ENCODE data around the gene GRIK4. TPM values are rescaled to one million over a fixed set of nuclear protein-coding genes. Genes with fewer than 3 reads are reported as not detected.

GRIK4 gene
- total and polyA plus RNA-seq, 2 donors (not counting 1 experiment from before 2014, with no cell fraction given): 0.12 to 0.27 TPM

DNA sequence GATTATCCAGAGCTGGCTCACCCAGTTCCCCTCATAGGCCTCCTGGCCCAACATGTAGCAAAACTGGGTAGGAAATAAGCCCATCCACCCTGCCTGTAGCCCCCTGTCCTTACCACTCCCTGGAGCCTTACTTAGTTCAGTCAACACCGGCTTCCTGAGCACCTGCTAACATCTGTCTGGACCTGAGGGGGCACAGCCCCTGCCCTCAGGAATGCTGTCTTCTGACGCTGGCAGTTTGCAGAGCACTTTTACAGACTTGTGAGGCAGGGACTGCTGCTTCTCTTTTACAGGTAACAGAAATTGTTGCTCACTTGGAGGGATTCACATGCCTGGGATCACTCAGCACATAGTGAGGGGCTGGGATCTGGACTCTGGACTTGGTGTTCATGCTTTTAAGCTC is 360.4 kb downstream of the GRIK4 start:
- Mint-ChIP-seq H3K27ac (no peak overlapping the region), H3K4me3 (no peak overlapping the region), H3K4me1 (peaks cover 5% of the 10 kb centered on the region), H3K27me3 (peaks cover 49% of the 10 kb centered on the region), H3K9me3 (ENCODE audit: insufficient read depth) (peaks cover 2% of the 10 kb centered on the region)
- no peaks in the 10 kb centered on the region for H3K79me2 ChIP-seq (ENCODE audit: control insufficient read depth, insufficient read depth, low read length)
- H3K27me3 ChIP-seq (replicated peaks in 1 of 4; ENCODE audit: control extremely low read depth in 1 of 4, control insufficient read depth in 3 of 4, insufficient read depth in 4 of 4, low read length in 3 of 4): peaks cover 0 to 3% (median 0%) of the 10 kb centered on the region in 4 experiments
- ATAC-seq (ENCODE audit: low read depth) (no peak), DNase-seq (no peak)
- no peak for TF ChIP-seq CTCF (IDR thresholded peaks at IDR 0.05)
- TF ChIP-seq EZH2 (IDR thresholded peaks at IDR 0.05; ENCODE audit: borderline replicate concordance, insufficient read depth, low read depth, low read length, poor library complexity, severe bottlenecking): no peak
- WGBS (ENCODE audit: insufficient coverage): 72% methylated on average over 2 of the region's 2 CpGs
- peaks cover 0 to 6% (median 0%) of the 10 kb centered on the region in 3 donors for H3K9me3 ChIP-seq (ENCODE audit: control extremely low read depth in 1 of 3, control insufficient read depth in 2 of 3, insufficient read depth in 1 of 3, low read length in 2 of 3)
- H4K20me1 ChIP-seq (ENCODE audit: control insufficient read depth, insufficient read depth, low read length, poor library complexity, severe bottlenecking): no peaks in the 10 kb centered on the region
- H3K36me3 ChIP-seq (replicated peaks in 1 of 2; ENCODE audit: control extremely low read depth in 1 of 2, control insufficient read depth in 1 of 2, extremely low read depth in 1 of 2, insufficient read depth in 2 of 2, low read length in 1 of 2): no peaks in the 10 kb centered on the region
- POLR2A ChIA-PET: no interaction called here
- no peak overlapping the region for H3K4me3 ChIP-seq (ENCODE audit: control extremely low read depth in 1 of 5, extremely low read depth in 1 of 5, insufficient read depth in 1 of 5, low read depth in 2 of 5, low read length in 4 of 5)
- no peak overlapping the region for H3K9ac ChIP-seq (ENCODE audit: low read length)
- CTCF ChIA-PET: no interaction called here
- H2AFZ ChIP-seq (ENCODE audit: insufficient read depth, low read depth, low read length, poor library complexity, severe bottlenecking): no peak overlapping the region
- intact Hi-C loops (cut with micrococcal nuclease): no loop called here
- no peak overlapping the region for H3K4me2 ChIP-seq (replicated peaks; ENCODE audit: low read depth, low read length, poor library complexity, severe bottlenecking)
- peaks cover 0 to 8% of the 10 kb centered on the region in 2 donors for H3K4me1 ChIP-seq (ENCODE audit: control insufficient read depth in 2 of 2, insufficient read depth in 2 of 2, low read length in 2 of 2)
- no peak overlapping the region for H3K27ac ChIP-seq (ENCODE audit: low read length in 2 of 2)

GRCh38 chr11:120873966-120874735 is 362.6 kb downstream of the GRIK4 start:
- H3K4me3 Mint-ChIP-seq: no peak overlapping the region
- no peak overlapping the region for H3K27ac Mint-ChIP-seq
- H4K20me1 ChIP-seq (ENCODE audit: control insufficient read depth, insufficient read depth, low read length, poor library complexity, severe bottlenecking): no peaks in the 10 kb centered on the region
- H3K4me3 ChIP-seq (ENCODE audit: control extremely low read depth in 1 of 5, extremely low read depth in 1 of 5, insufficient read depth in 1 of 5, low read depth in 2 of 5, low read length in 4 of 5): no peak overlapping the region
- intact Hi-C loops (cut with micrococcal nuclease): no loop called here
- no peaks in the 10 kb centered on the region for H3K27me3 ChIP-seq (replicated peaks in 1 of 4; ENCODE audit: control extremely low read depth in 1 of 4, control insufficient read depth in 3 of 4, insufficient read depth in 4 of 4, low read length in 3 of 4)
- CTCF ChIA-PET: no interaction called here
- peaks cover 0 to 8% of the 10 kb centered on the region in 2 donors for H3K4me1 ChIP-seq (ENCODE audit: control insufficient read depth in 2 of 2, insufficient read depth in 2 of 2, low read length in 2 of 2)
- WGBS (ENCODE audit: insufficient coverage): 91% methylated on average over 14 of the region's 15 CpGs
- H3K27ac ChIP-seq (ENCODE audit: low read length in 2 of 2): no peak overlapping the region
- peaks cover 0 to 6% (median 0%) of the 10 kb centered on the region in 3 donors for H3K9me3 ChIP-seq (ENCODE audit: control extremely low read depth in 1 of 3, control insufficient read depth in 2 of 3, insufficient read depth in 1 of 3, low read length in 2 of 3)
- H3K27me3 Mint-ChIP-seq: peaks cover 38% of the 10 kb centered on the region
- DNase-seq: no peak
- H3K79me2 ChIP-seq (ENCODE audit: control insufficient read depth, insufficient read depth, low read length): no peaks in the 10 kb centered on the region
- H3K4me2 ChIP-seq (replicated peaks; ENCODE audit: low read depth, low read length, poor library complexity, severe bottlenecking): no peak overlapping the region
- H3K4me1 Mint-ChIP-seq: peaks cover 2% of the 10 kb centered on the region
- peaks cover 2% of the 10 kb centered on the region for H3K9me3 Mint-ChIP-seq (ENCODE audit: insufficient read depth)
- no peak for ATAC-seq (ENCODE audit: low read depth)
- H2AFZ ChIP-seq (ENCODE audit: insufficient read depth, low read depth, low read length, poor library complexity, severe bottlenecking): no peak overlapping the region
- no peak overlapping the region for H3K9ac ChIP-seq (ENCODE audit: low read length)
- no peaks in the 10 kb centered on the region for H3K36me3 ChIP-seq (replicated peaks in 1 of 2; ENCODE audit: control extremely low read depth in 1 of 2, control insufficient read depth in 1 of 2, extremely low read depth in 1 of 2, insufficient read depth in 2 of 2, low read length in 1 of 2)
- POLR2A ChIA-PET: no interaction called here
- TF ChIP-seq EZH2 (IDR thresholded peaks at IDR 0.05; ENCODE audit: borderline replicate concordance, insufficient read depth, low read depth, low read length, poor library complexity, severe bottlenecking) (no peak), CTCF (IDR thresholded peaks at IDR 0.05) (no peak)
